ENCODE measurements around the gene DNAH17. TPM values are rescaled to one million over a fixed set of nuclear protein-coding genes. Genes with fewer than 3 reads are reported as not detected.

DNAH17 gene
- total RNA-seq, 1 experiment from 2014 or later = 0.18 TPM

GRCh38 chr17:78529251-78529650, 47.9 kb downstream of the DNAH17 start:
- Histone ChIP-seq H3K36me3 (ENCODE audit: control insufficient read depth, insufficient read depth, low read length) (no peaks in the 10 kb centered on the region), H3K9me3 (ENCODE audit: control insufficient read depth, insufficient read depth, low read depth, low read length) (no peaks in the 10 kb centered on the region), H3K27ac (ENCODE audit: low read length) (no peak overlapping the region), H3K4me1 (ENCODE audit: control insufficient read depth, insufficient read depth, low read length) (no peaks in the 10 kb centered on the region; the same call in 1 of the 2 replicates), H3K4me3 (ENCODE audit: low read depth in 2 of 2, low read length in 2 of 2) (no peak overlapping the region), H3K27me3 (ENCODE audit: control insufficient read depth, insufficient read depth, low read length) (no peaks in the 10 kb centered on the region)
- DNase-seq (ENCODE audit: low read depth, low spot score) (no peak), ATAC-seq (no peak)
- POLR2A ChIA-PET = no interaction called here
- CTCF ChIA-PET = no interaction called here
- in situ Hi-C loops (cut with HindIII; ENCODE audit: low pct_unique_long_range_greater_than_20kb, low sequenced_read_pairs) (no loop called here), intact Hi-C loops (cut with micrococcal nuclease; ENCODE audit: unreplicated experiment) (no loop called here)
- BruUV-seq (replicated peaks) = no TSS peak
- TF ChIP-seq POLR2AphosphoS5 (IDR thresholded peaks at IDR 0.05; ENCODE audit: low read depth, low read length) = no peak

GRCh38 chr17:78528541-78528940, 48.7 kb downstream of the DNAH17 start:
- POLR2A ChIA-PET = interaction anchor here (0.6 kb wide), 1 partner anchor 150 kb away, joined by 4 read pairs; no protein-coding TSS in a partner anchor
- Histone ChIP-seq H3K9me3 (ENCODE audit: control insufficient read depth, insufficient read depth, low read depth, low read length) (no peaks in the 10 kb centered on the region), H3K27me3 (ENCODE audit: control insufficient read depth, insufficient read depth, low read length) (no peaks in the 10 kb centered on the region), H3K4me3 (ENCODE audit: low read depth in 2 of 2, low read length in 2 of 2) (no peak overlapping the region), H3K36me3 (ENCODE audit: control insufficient read depth, insufficient read depth, low read length) (no peaks in the 10 kb centered on the region), H3K4me1 (ENCODE audit: control insufficient read depth, insufficient read depth, low read length) (no peaks in the 10 kb centered on the region; the same call in 1 of the 2 replicates), H3K27ac (ENCODE audit: low read length) (no peak overlapping the region)
- CTCF ChIA-PET = no interaction called here
- no TSS peak for BruUV-seq (replicated peaks)
- DNase-seq (ENCODE audit: low read depth, low spot score) (no peak), ATAC-seq (no peak)
- in situ Hi-C loops (cut with HindIII; ENCODE audit: low pct_unique_long_range_greater_than_20kb, low sequenced_read_pairs) = no loop called here
- no peak for TF ChIP-seq POLR2AphosphoS5 (IDR thresholded peaks at IDR 0.05; ENCODE audit: low read depth, low read length)
- no peak for TF ChIP-seq SIN3A (IDR thresholded peaks at IDR 0.05; ENCODE audit: borderline replicate concordance, insufficient read depth, low read depth, low read length)
- no peak for TF ChIP-seq CTCF (IDR thresholded peaks at IDR 0.05)
- TF ChIP-seq TCF7L2 (IDR thresholded peaks at IDR 0.05; ENCODE audit: low read depth, low read length) = no peak
- TF ChIP-seq REST (IDR thresholded peaks at IDR 0.05; ENCODE audit: insufficient read depth in 1 of 2, low read depth in 2 of 2, low read length in 1 of 2) = no peak
- intact Hi-C loops (cut with micrococcal nuclease; ENCODE audit: unreplicated experiment) = no loop called here

- Histone ChIP-seq H3K9me3 (ENCODE audit: control insufficient read depth, insufficient read depth, low read depth, low read length) (no peaks in the 10 kb centered on the region), H3K27ac (ENCODE audit: low read length) (no peak overlapping the region), H3K4me3 (ENCODE audit: low read depth in 2 of 2, low read length in 2 of 2) (no peak overlapping the region), H3K27me3 (ENCODE audit: control insufficient read depth, insufficient read depth, low read length) (no peaks in the 10 kb centered on the region), H3K36me3 (ENCODE audit: control insufficient read depth, insufficient read depth, low read length) (no peaks in the 10 kb centered on the region), H3K4me1 (ENCODE audit: control insufficient read depth, insufficient read depth, low read length) (no peaks in the 10 kb centered on the region; the same call in 1 of the 2 replicates)
- DNase-seq (ENCODE audit: low read depth, low spot score) (no peak), ATAC-seq (no peak)
- no peak for TF ChIP-seq TCF7L2 (IDR thresholded peaks at IDR 0.05; ENCODE audit: low read depth, low read length)
- TF ChIP-seq SIN3A (IDR thresholded peaks at IDR 0.05; ENCODE audit: borderline replicate concordance, insufficient read depth, low read depth, low read length) = no peak
- TF ChIP-seq CTCF (IDR thresholded peaks at IDR 0.05) = no peak
- no peak for TF ChIP-seq REST (IDR thresholded peaks at IDR 0.05; ENCODE audit: insufficient read depth in 1 of 2, low read depth in 2 of 2, low read length in 1 of 2)
- no peak for TF ChIP-seq POLR2AphosphoS5 (IDR thresholded peaks at IDR 0.05; ENCODE audit: low read depth, low read length)
- BruUV-seq (replicated peaks) = no TSS peak
- CTCF ChIA-PET = no interaction called here
- POLR2A ChIA-PET = no interaction called here
- intact Hi-C loops (cut with micrococcal nuclease; ENCODE audit: unreplicated experiment) = no loop called here
- in situ Hi-C loops (cut with HindIII; ENCODE audit: low pct_unique_long_range_greater_than_20kb, low sequenced_read_pairs) = no loop called here
Measured at GRCh38 chr17:78527345-78527744, 49.9 kb downstream of the DNAH17 start.
